Breast epithelium (tissue), 3 donors: ENCODE data around the gene SPTBN1.

Experiments
- POLR2A ChIP-seq: fragments of 450-650 bp; IDR thresholded peaks from one replicate; pipeline ENCODE4 v1.6.1; 2016; ENCODE audit warnings: antibody characterized with exemption, mild to moderate bottlenecking, moderate library complexity
- POLR2AphosphoS5 ChIP-seq, 3 donors: sonication (generic); formaldehyde crosslinking; IDR thresholded peaks; one replicate each; pipeline ENCODE4 v1.6.1; 2017; ENCODE audit warnings: antibody characterized with exemption in 3 of 3
- TF ChIP-seq, protein P1 (sequence below), 3 donors: fragments of 450-650 bp; IDR thresholded peaks; one replicate each; pipeline ENCODE4 v1.5.1; 2016 to 2017; ENCODE audit warnings: antibody characterized with exemption in 3 of 3, mild to moderate bottlenecking in 3 of 3, moderate library complexity in 3 of 3

DNA sequence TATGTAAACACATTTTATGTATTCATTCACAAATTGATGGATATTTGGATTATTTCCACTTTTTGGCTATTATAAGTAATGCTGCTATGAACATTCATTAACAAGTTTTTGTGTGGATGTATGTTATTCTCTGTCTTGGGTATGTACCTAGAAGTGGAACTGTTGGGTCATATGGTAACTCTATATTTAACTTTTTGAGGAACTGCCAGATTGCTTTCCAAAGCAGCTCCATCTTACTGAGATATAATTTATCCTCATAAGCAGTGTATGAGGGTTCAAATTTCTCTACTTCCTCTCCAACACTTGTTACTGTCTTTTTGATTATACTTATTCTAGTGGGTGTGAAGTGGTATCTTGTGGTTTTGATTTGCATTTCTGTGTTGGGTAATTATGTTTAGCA lies 260.2 kb downstream of the SPTBN1 start:
- TF ChIP-seq, protein P1, sequence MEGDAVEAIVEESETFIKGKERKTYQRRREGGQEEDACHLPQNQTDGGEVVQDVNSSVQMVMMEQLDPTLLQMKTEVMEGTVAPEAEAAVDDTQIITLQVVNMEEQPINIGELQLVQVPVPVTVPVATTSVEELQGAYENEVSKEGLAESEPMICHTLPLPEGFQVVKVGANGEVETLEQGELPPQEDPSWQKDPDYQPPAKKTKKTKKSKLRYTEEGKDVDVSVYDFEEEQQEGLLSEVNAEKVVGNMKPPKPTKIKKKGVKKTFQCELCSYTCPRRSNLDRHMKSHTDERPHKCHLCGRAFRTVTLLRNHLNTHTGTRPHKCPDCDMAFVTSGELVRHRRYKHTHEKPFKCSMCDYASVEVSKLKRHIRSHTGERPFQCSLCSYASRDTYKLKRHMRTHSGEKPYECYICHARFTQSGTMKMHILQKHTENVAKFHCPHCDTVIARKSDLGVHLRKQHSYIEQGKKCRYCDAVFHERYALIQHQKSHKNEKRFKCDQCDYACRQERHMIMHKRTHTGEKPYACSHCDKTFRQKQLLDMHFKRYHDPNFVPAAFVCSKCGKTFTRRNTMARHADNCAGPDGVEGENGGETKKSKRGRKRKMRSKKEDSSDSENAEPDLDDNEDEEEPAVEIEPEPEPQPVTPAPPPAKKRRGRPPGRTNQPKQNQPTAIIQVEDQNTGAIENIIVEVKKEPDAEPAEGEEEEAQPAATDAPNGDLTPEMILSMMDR (IDR thresholded peaks at IDR 0.05) = no peak
- TF ChIP-seq POLR2AphosphoS5 (IDR thresholded peaks at IDR 0.05) (no peak), POLR2A (no peak)
